Lung (tissue), 12 donors: ENCODE measurements around the gene PIPOX. TPM values are rescaled to one million over a fixed set of nuclear protein-coding genes. Genes with fewer than 3 reads are reported as not detected.

Source experiments
- ATAC-seq: fragments of 200-7000 bp; cut with Tn5 transposase; one replicate; pipeline ENCODE4 v1.9.1; 2020; ENCODE audit warnings: moderate number of reproducible peaks; ENCODE audit not compliant: insufficient read depth, low FRiP score
- DNase-seq, 3 donors: peaks; one replicate each; pipeline ENCODE4 v3.0.0-alpha.2; 2013 to 2017
- H3K27ac ChIP-seq, 2 donors: one replicate each; pipeline ENCODE4 v1.5.1; 2013; ENCODE audit warnings: mild to moderate bottlenecking in 2 of 2, moderate library complexity in 2 of 2, control low read depth in 1 of 2, inconsistent platforms in 1 of 2, low read depth in 1 of 2, low read length in 1 of 2
- H3K27me3 ChIP-seq, 3 donors: one replicate each; pipeline ENCODE4 v1.5.1; 2013; ENCODE audit warnings: low read length in 2 of 3; ENCODE audit not compliant: control insufficient read depth in 3 of 3, insufficient read depth in 3 of 3
- H3K36me3 ChIP-seq, 4 donors: one replicate each; pipeline ENCODE4 v1.5.1; 2013; ENCODE audit warnings: low read length in 4 of 4, mild to moderate bottlenecking in 1 of 4, moderate library complexity in 1 of 4; ENCODE audit not compliant: control insufficient read depth in 4 of 4, insufficient read depth in 4 of 4
- H3K4me1 ChIP-seq, 5 donors: one replicate each; pipeline ENCODE4 v1.5.1; 2013; ENCODE audit warnings: low read length in 5 of 5, mild to moderate bottlenecking in 2 of 5, moderate library complexity in 1 of 5; ENCODE audit not compliant: control insufficient read depth in 5 of 5, insufficient read depth in 5 of 5
- H3K4me3 ChIP-seq: one replicate; pipeline ENCODE4 v1.5.1; 2013; ENCODE audit warnings: mild to moderate bottlenecking, control low read depth, moderate library complexity
- H3K9ac ChIP-seq, 2 donors: one replicate each; pipeline ENCODE4 v1.5.1; 2013; ENCODE audit warnings: low read length in 2 of 2, control low read depth in 1 of 2; ENCODE audit not compliant: insufficient read depth in 1 of 2
- H3K9me3 ChIP-seq, 4 donors: one replicate each; pipeline ENCODE4 v1.5.1; 2013; ENCODE audit warnings: low read length in 3 of 4, mild to moderate bottlenecking in 1 of 4, moderate library complexity in 1 of 4; ENCODE audit not compliant: control insufficient read depth in 4 of 4, insufficient read depth in 3 of 4
- CTCF ChIP-seq: IDR thresholded peaks from 2 replicates; pipeline ENCODE4 v1.5.1; 2012; ENCODE audit warnings: mild to moderate bottlenecking; ENCODE audit errors: control extremely low read depth, extremely low read depth
- WGBS, 2 donors: extraction: QIAGEN DNeasy Blood & Tissue Kit; methylation state at CpG; one replicate each; pipeline ENCODE4 v1.1.7; 2013; 5-methylcytosine and 5-hydroxymethylcytosine counted together
- polyA plus RNA-seq, 2 donors: library from polyadenylated mRNA; stranded (reverse); fragments of 200-250 nt; gene quantifications; one replicate each; pipeline ENCODE4 v1.2.1, GENCODE V29; 2013
- total RNA-seq, 2 donors: library from RNA; depleted of rRNA in 1 of 2; stranded (reverse); fragments of >200 nt in 1 of 2; gene quantifications; one replicate each; pipeline ENCODE4 v1.2.1, GENCODE V29; 2014 to 2021
- donor health status: control.
- donor health status: control.
- donor health status: Bipolar disorder and iron deficiency.
- donor health status: healthy.
- donor health status: DM: yes; HTN: yes; CAD: no.

The PIPOX gene
- total and polyA plus RNA-seq, 4 donors: 0.27 to 1.9 (median 0.91) TPM

DNA sequence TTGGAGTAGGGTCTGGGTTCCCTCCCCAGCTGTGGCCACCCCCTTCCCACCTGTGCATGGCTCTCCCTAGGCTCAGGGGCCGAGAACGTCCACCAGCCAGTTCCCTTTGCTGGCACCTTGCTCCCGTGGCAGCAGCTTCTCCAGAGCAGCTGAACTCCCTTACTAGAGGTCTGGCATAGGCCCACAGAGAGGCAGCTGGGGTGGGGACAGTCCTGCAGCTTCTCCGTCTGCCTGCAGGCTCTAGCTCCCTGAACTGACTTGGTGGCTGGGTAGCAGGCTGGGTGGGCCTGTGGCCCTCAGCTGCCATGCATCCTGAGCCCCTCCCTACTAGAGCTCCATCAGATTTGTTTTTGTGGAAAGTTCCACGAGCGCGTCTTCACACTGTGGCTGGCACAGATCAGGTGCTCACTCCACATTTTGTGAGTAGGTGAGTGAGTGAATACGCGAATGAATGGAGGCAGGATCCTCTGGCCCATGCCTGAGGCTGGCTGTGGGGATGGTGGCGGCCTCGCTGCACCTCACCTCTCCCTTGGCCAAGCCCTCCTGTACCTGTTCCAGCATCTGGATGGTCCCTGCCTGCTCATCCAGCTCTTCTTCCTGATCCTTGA lies 51.3 kb downstream of the PIPOX start:
- DNase-seq: no peak
- Histone ChIP-seq H3K27me3 (no peaks in the 10 kb centered on the region), H3K9ac (no peak overlapping the region), H3K4me1 (no peaks in the 10 kb centered on the region), H3K4me3 (no peak overlapping the region), H3K36me3 (peaks cover 12 to 94% (median 26%) of the 10 kb centered on the region in 4 donors), H3K9me3 (no peaks in the 10 kb centered on the region), H3K27ac (no peak overlapping the region)
- no peak for TF ChIP-seq CTCF
- ATAC-seq: no peak
- 90 to 95% methylated on average over 11 of the region's 11 CpGs for WGBS, 2 donors

- no peak for DNase-seq
- 93 to 94% methylated on average over 6 of the region's 6 CpGs for WGBS, 2 donors
Observed at GRCh38 chr17:29095439-29095838, 52.5 kb downstream of the PIPOX start.

GRCh38 chr17:29096094-29096493 lies 53.2 kb downstream of the PIPOX start:
- Histone ChIP-seq H3K36me3 (peaks cover 9 to 89% (median 22%) of the 10 kb centered on the region in 4 donors), H3K9ac (no peak overlapping the region), H3K4me3 (no peak overlapping the region), H3K27me3 (no peaks in the 10 kb centered on the region), H3K9me3 (no peaks in the 10 kb centered on the region), H3K4me1 (no peaks in the 10 kb centered on the region), H3K27ac (no peak overlapping the region)
- no peak for ATAC-seq
- 81 to 82% methylated on average over 6 of the region's 6 CpGs for WGBS, 2 donors
- no peak for TF ChIP-seq CTCF
- DNase-seq: no peak

More at GRCh38 chr17:29095439-29095838, 52.5 kb downstream of the PIPOX start:
- Histone ChIP-seq H3K4me3 (no peak overlapping the region), H3K4me1 (no peaks in the 10 kb centered on the region), H3K36me3 (peaks cover 9 to 93% (median 21%) of the 10 kb centered on the region in 4 donors), H3K9me3 (no peaks in the 10 kb centered on the region), H3K27me3 (no peaks in the 10 kb centered on the region), H3K9ac (no peak overlapping the region), H3K27ac (no peak overlapping the region)
- no peak for ATAC-seq
- no peak for TF ChIP-seq CTCF

DNA sequence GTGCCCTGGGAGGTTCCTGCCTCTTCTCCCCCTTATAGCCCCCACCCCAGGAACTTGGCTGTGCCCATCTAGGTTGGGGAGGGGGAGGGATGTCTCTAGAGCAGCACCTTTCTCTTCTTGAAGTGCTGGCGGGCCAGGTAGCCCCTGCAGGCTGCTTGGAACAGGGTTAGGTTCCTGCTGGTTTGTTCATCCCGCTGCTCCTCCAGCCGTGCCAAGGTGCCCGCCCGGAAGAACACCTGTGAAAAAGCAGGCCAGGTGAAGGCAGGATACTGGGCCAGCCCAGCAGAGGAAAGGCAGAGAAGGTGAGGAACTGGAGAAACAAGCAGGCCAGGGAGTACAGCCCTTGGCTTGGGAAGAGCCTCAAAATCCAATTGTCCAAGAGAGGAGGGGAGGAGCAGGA lies 56.6 kb downstream of the PIPOX start:
- WGBS, 2 donors: 88 to 93% methylated on average over 5 of the region's 5 CpGs

More for the DNA sequence above, 56.6 kb downstream of the PIPOX start:
- no peak for TF ChIP-seq CTCF
- Histone ChIP-seq H3K27ac (no peak overlapping the region), H3K4me3 (no peak overlapping the region), H3K27me3 (no peaks in the 10 kb centered on the region), H3K9ac (no peak overlapping the region), H3K9me3 (no peaks in the 10 kb centered on the region), H3K36me3 (peaks cover 9 to 84% (median 23%) of the 10 kb centered on the region in 4 donors), H3K4me1 (no peaks in the 10 kb centered on the region)
- DNase-seq: no peak
- no peak for ATAC-seq
